MM.1S (cell line): ENCODE measurements around the gene COL6A5.

Experiments
- CTCF ChIP-seq: fragments of 300-600 bp; sonication (generic); IDR thresholded peaks from 2 replicates; pipeline ENCODE4 v1.5.1; 2016; ENCODE audit warnings: antibody characterized with exemption, low read length, mixed read lengths
- EZH2 ChIP-seq: fragments of 300-600 bp; sonication (generic); optimal IDR thresholded peaks from 2 replicates; pipeline ENCODE3; 2017; ENCODE audit warnings: low read depth, mild to moderate bottlenecking, antibody characterized with exemption, low read length, mixed read lengths

DNA sequence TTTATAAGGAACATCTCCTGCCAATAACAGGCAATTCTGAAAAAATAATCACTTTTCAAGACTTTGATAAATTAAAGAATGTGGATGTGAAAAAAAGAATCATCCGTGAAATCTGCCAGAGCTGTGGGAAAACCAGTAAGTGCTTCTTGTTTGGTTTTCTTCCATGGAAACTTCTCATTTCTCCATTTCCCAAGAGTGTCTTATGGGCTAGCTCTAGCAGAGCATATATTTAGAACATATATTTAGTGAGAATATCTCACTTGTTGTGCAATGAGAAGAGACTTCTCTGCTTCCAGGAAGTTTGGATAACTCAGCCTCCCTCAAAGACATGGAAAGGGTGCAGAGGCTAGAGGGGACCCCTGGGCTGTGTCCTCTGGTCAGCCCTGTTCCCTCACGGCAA is 49.9 kb downstream of the COL6A5 start:
- TF ChIP-seq CTCF (no peak), EZH2 (no peak)
